Heart right ventricle (tissue), 16 donors: Measurements from ENCODE around the gene ZNF226. TPM values are rescaled to one million over a fixed set of nuclear protein-coding genes. Genes with fewer than 3 reads are reported as not detected.
A peak's percentile ranks its signal among the peaks of the same experiment; 100 is the strongest.

Experiments
- ATAC-seq, 8 donors: fragments of 200-7000 bp; cut with Tn5 transposase; one replicate each; pipeline ENCODE4 v1.9.1; 2020; ENCODE audit warnings: mild to moderate bottlenecking in 8 of 8, moderate library complexity in 8 of 8, moderate number of reproducible peaks in 1 of 8
- DNase-seq, 2 donors: peaks; one replicate each; pipeline ENCODE4 v3.0.0-alpha.2; 2020
- H3K27ac ChIP-seq, 10 donors: fragments of 200-600 bp; sonication (generic) in 2 of 10; one replicate each; pipeline versions ENCODE4 v1.5.0 to v1.8.0; 2020 to 2022; ENCODE audit warnings: mild to moderate bottlenecking in 3 of 10
- H3K27me3 ChIP-seq, 7 donors: fragments of 200-600 bp; one replicate each; pipeline ENCODE4 v1.8.0; 2021 to 2022; ENCODE audit warnings: mild to moderate bottlenecking in 2 of 7
- H3K36me3 ChIP-seq, 9 donors: fragments of 200-600 bp; sonication (generic) in 1 of 9; one replicate each; pipeline versions ENCODE4 v1.5.0 to v1.8.0; 2020 to 2022; ENCODE audit warnings: mild to moderate bottlenecking in 2 of 9
- H3K4me1 ChIP-seq, 9 donors: fragments of 200-600 bp; sonication (generic) in 1 of 9; one replicate each; pipeline versions ENCODE4 v1.5.0 to v1.8.0; 2020 to 2022; ENCODE audit warnings: mild to moderate bottlenecking in 4 of 9
- H3K4me3 ChIP-seq, 10 donors: fragments of 200-600 bp; sonication (generic) in 2 of 10; one replicate each; pipeline versions ENCODE4 v1.5.0 to v1.8.0; 2020 to 2022; ENCODE audit warnings: mild to moderate bottlenecking in 7 of 10, moderate library complexity in 2 of 10
- H3K9me3 ChIP-seq, 11 donors: fragments of 200-600 bp in 10 of 11; sonication (generic) in 2 of 11; one replicate each; pipeline versions ENCODE4 v1.5.0 to v1.8.0; 2013 to 2022; ENCODE audit warnings: mild to moderate bottlenecking in 2 of 11, control low read depth in 1 of 11, moderate library complexity in 1 of 11
- WGBS, 2 donors: extraction: QIAGEN DNeasy Blood & Tissue Kit; methylation state at CpG; one replicate each; pipeline ENCODE4 v1.1.7; 2013; ENCODE audit warnings: inconsistent platforms in 1 of 2; 5-methylcytosine and 5-hydroxymethylcytosine counted together
- intact Hi-C, 10 donors: fragments of 100-400 bp; cut with DNase I; formaldehyde crosslinking; loops; one replicate each; pipeline versions ENCODE4 v1.11.1 to v1.14.2; 2022
- polyA plus RNA-seq, 2 donors: library from polyadenylated mRNA; stranded (reverse); fragments of 200-250 nt; gene quantifications; one replicate each; pipeline ENCODE4 v1.2.3, GENCODE V29; 2013
- total RNA-seq, 10 donors: library from RNA; stranded (reverse); fragmentation: NEBNext Ultra II Directional in 3 of 10; extraction: Animal tissue kit (Norgen Biotek cat#: 25700) in 3 of 10; gene quantifications; one replicate each; pipeline versions ENCODE4 v1.2.1 to v1.2.4, GENCODE V29; 2021 to 2023
- TF ChIP-seq, protein P1 (sequence below), 9 donors: fragments of 200-600 bp; sonication (generic) in 2 of 9; IDR thresholded peaks; one replicate each; pipeline versions ENCODE4 v1.5.0 to v1.8.0; 2021 to 2022; ENCODE audit warnings: antibody characterized with exemption in 9 of 9, mild to moderate bottlenecking in 5 of 9, moderate library complexity in 1 of 9
- donor health status: Arrhythmogenic right ventricular cardiomyopathy.
- donor health status: ischemic (EF 13 %, LVEDD 7.1; RV severe dilation, severe dysfunction).
- donor health status: healthy with polysubstance abuse.
- donor health status: DM: no; HTN: yes; CAD: no.
- donor health status: DM: no; HTN: no; CAD: no.
- donor health status: ischemic (EF 25% LVEDD 6.9; RV normal size, moderate dysfunction).
- donor health status: ischemic (EF 25% LVEDD 5.7; RV mildly dilated, moderate dysfunction).
- donor health status: healthy.
- donor health status: DM: yes; HTN: yes; CAD: no.
- donor health status: Ischemic cardiomyopathy.
- donor health status: ischemic (EF 35%, LVEDD 5.7; RV mildly dilated, moderate dysfunction).
- donor health status: nonischemic (EF 11% LVEDD 7.7; RV severe dilation, severe dysfunction).
- donor health status: DM: yes; HTN: yes; CAD: no.
- donor health status: PGD.
- donor health status: ischemic (EF 29% LVEDD 5.4; RV normal size, mild dysfunction).
- donor health status: nonischemic (EF 23%, LVEDD 6.1; RV moderate dilation, normal function).

Gene ZNF226
- total and polyA plus RNA-seq, 12 donors: 14.6 to 30.6 (median 21.7) TPM

GRCh38 chr19:44142059-44142433 is 22.9 kb upstream of the ZNF226 start:
- intact Hi-C loops: no loop called here
- ATAC-seq: peak in 7 of 8 donors; percentile 25 to 53 (median 37)
- 1 to 3% methylated on average over 13 of the region's 13 CpGs for WGBS, 2 donors
- Histone ChIP-seq H3K27me3 (no peaks in the 10 kb centered on the region), H3K27ac (peak overlapping the region in 9 of 10 donors; percentile 81 to 92 (median 88)), H3K9me3 (no peaks in the 10 kb centered on the region), H3K36me3 (peaks cover 0 to 32% (median 22%) of the 10 kb centered on the region in 9 donors), H3K4me3 (peak overlapping the region; percentile 81 to 97 (median 93)), H3K4me1 (peaks cover 0 to 37% (median 17%) of the 10 kb centered on the region in 9 donors)
- TF ChIP-seq, protein P1, sequence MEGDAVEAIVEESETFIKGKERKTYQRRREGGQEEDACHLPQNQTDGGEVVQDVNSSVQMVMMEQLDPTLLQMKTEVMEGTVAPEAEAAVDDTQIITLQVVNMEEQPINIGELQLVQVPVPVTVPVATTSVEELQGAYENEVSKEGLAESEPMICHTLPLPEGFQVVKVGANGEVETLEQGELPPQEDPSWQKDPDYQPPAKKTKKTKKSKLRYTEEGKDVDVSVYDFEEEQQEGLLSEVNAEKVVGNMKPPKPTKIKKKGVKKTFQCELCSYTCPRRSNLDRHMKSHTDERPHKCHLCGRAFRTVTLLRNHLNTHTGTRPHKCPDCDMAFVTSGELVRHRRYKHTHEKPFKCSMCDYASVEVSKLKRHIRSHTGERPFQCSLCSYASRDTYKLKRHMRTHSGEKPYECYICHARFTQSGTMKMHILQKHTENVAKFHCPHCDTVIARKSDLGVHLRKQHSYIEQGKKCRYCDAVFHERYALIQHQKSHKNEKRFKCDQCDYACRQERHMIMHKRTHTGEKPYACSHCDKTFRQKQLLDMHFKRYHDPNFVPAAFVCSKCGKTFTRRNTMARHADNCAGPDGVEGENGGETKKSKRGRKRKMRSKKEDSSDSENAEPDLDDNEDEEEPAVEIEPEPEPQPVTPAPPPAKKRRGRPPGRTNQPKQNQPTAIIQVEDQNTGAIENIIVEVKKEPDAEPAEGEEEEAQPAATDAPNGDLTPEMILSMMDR (IDR thresholded peaks at IDR 0.05): no peak
- peak in 1 of 2 donors; percentile 7 for DNase-seq

- TF ChIP-seq, protein P1 (IDR thresholded peaks at IDR 0.05): no peak
- Histone ChIP-seq H3K4me3 (no peak overlapping the region), H3K4me1 (peaks cover 0 to 24% (median 0%) of the 10 kb centered on the region in 9 donors), H3K9me3 (peaks cover 0 to 37% (median 16%) of the 10 kb centered on the region in 11 donors), H3K27ac (peak overlapping the region in 4 of 10 donors; percentile 33 to 53 (median 46)), H3K36me3 (peaks cover 0 to 100% (median 91%) of the 10 kb centered on the region in 9 donors), H3K27me3 (no peaks in the 10 kb centered on the region)
- DNase-seq (no peak), ATAC-seq (peak in 5 of 8 donors; percentile 35 to 57 (median 52))
- 80 to 82% methylated on average over 4 of the region's 4 CpGs for WGBS, 2 donors
- intact Hi-C loops: no loop called here
Measured at GRCh38 chr19:44149776-44150175, 15.1 kb upstream of the ZNF226 start.

DNA sequence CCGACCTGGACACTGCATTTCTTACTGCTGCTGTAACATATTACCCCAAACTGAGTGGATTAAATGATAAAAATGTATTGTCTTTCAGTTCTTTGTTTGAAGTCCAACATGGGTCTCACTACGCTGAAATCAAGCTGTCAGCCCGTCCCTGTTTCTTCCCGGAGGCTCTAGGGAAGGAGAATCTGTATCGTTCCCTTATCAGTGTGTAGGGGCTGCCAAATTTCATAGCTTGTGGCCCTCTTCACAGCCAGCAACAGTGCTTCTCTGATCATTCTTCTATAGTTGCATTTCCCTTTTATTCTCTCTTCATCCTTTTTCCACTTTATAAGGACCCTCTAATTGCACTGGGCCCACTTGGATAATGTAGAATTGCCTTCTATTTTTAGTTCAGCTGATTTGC is 13.4 kb upstream of the ZNF226 start:
- Histone ChIP-seq H3K27me3 (no peaks in the 10 kb centered on the region), H3K4me1 (peaks cover 0 to 24% (median 0%) of the 10 kb centered on the region in 9 donors), H3K4me3 (no peak overlapping the region), H3K36me3 (peaks cover 3 to 100% (median 92%) of the 10 kb centered on the region in 9 donors), H3K27ac (peak overlapping the region in 1 of 10 donors; percentile 28), H3K9me3 (peaks cover 0 to 54% (median 33%) of the 10 kb centered on the region in 11 donors)
- 57 to 72% methylated on average over 5 of the region's 5 CpGs for WGBS, 2 donors
- TF ChIP-seq, protein P1 (IDR thresholded peaks at IDR 0.05): no peak
- intact Hi-C loops: no loop called here
- ATAC-seq (peak in 1 of 8 donors; percentile 37), DNase-seq (no peak)

DNA sequence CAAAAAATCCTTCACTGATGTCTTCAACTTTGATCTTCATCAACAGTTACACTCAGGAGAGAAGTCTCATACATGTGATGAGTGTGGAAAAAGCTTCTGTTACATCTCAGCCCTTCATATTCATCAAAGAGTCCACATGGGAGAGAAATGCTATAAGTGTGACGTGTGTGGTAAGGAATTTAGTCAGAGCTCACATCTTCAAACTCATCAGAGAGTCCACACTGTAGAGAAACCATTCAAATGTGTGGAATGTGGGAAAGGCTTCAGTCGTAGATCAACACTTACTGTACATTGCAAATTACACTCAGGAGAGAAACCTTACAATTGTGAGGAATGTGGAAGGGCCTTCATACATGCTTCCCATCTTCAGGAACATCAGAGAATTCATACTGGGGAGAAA is 8.4 kb upstream of the ZNF226 start:
- intact Hi-C loops: no loop called here
- peaks cover 15 to 73% (median 63%) of the 10 kb centered on the region in 9 donors for H3K36me3 ChIP-seq
- peaks cover 0 to 8% (median 0%) of the 10 kb centered on the region in 9 donors for H3K4me1 ChIP-seq
- H3K27ac ChIP-seq: no peak overlapping the region
- 94 to 98% methylated on average over 2 of the region's 2 CpGs for whole genome bisulfite sequencing, 2 donors
- no peak for DNase-seq
- ATAC-seq: no peak
- peaks cover 5 to 99% (median 73%) of the 10 kb centered on the region in 11 donors for H3K9me3 ChIP-seq
- no peak overlapping the region for H3K4me3 ChIP-seq
- TF ChIP-seq, protein P1 (IDR thresholded peaks at IDR 0.05): no peak
- no peaks in the 10 kb centered on the region for H3K27me3 ChIP-seq
